HG02884 (cell line): ENCODE measurements around the gene PTPRJ.

ENCODE experiments used
- ATAC-seq: cut with Tn5 transposase; IDR thresholded peaks from one replicate; pipeline ENCODE4 v1.9.1; 2021; ENCODE audit warnings: mild to moderate bottlenecking, moderate library complexity; ENCODE audit not compliant: unreplicated experiment

The PTPRJ gene

GRCh38 chr11:48141475-48142122 is 161.2 kb downstream of the PTPRJ start:
- no peak for ATAC-seq

GRCh38 chr11:48142889-48143288 is 162.5 kb downstream of the PTPRJ start:
- ATAC-seq: no peak

DNA sequence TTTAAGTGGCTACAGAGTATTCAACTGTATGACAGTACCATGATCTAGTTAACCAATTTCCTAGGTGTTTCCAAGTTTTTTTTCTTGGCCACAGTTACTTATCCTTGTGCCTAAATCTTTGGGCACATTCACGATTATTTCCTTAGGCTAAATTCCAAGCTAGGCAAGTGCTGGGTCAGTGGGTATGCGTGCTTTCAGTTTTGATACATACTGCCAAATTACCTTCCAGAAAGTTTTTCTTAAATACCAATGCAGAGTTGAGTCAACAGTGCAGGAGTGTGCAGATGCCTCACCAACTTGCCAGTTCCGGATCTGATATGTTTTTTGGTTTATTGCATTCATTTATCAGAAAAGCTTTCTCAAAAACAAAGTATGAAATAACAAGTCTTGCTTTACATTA is 168.4 kb downstream of the PTPRJ start:
- no peak for ATAC-seq

- no peak for ATAC-seq
These were observed 169.9 kb downstream of the PTPRJ start for GRCh38 chr11:48150213-48150612.

- ATAC-seq: no peak
These were observed 173.8 kb downstream of the PTPRJ start for GRCh38 chr11:48154151-48154550.

DNA sequence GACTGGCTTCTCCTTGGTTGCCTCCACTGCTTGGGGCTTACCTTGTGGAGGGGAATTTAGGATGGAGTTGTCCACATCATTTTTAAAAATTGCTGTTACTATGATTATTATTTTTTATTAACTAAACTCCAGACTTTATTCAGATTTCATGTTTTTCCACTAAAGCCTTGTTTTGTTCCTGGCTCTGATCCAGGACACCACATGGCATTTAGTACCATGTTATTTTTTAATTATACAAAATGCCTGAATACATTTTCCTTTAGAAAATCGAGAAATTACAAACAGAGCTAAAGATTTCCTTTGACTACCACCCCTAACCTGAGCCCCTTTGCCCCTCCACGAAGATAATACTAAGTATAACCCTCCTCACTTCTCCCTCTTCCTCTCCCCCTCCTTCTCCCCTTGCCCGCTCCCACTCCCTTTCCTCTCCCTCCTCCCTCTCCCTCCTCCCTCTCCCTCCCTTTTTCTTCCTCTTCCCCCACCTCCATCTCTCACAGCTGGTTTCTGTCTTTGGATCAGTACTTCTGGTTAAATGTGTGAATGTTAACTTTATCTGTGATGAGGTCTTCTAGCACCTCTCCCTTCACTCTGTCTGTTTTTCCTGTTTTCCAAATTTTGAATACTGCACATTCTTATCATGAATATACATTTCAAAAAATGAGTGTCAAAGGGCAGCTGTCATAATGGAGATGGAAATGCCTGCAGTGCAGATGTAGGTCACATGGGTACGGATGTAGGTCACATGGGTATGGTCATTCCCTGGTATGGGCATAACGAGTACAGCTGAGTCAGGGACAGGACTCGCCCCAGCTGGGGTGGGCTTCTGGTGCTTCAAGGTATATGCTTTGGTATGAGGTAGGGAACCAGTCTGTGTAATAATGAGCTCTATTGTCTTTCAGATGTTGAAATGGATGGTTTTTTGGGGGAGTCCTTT is 181.9 kb downstream of the PTPRJ start:
- ATAC-seq: no peak

GRCh38 chr11:48162885-48163268 is 182.5 kb downstream of the PTPRJ start:
- no peak for ATAC-seq

DNA sequence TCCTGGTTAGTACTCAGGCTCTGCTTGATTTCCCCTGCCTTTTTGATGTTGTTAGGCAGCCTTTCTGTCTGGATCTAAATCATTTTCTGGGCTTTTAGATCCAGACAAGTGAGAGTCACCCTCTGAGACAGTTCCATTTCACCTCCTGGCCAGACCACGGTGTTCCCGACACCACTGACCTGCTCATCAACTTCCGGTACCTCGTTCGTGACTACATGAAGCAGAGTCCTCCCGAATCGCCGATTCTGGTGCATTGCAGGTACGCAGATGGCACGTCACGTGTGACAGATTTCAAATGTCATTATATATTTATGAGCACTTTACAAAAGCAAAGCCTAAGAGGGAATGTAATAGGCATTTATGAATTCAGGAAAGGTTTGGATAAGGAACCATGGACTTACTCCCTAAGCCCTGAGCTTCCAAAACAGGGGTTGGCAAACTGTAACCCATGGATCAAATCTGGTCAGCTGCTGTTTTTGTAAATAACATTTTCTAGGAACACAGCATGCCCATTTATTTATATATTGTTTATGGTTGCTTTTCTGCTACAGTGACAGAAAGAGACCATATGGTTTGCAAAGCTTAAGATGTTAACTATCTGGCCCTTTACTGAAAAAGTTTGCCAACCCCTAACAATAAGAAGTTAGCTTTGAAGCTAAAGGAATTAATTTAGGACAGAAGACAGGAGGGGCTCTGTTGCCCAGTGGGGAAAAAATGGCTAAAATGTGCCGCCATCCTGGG is 183.2 kb downstream of the PTPRJ start:
- no peak for ATAC-seq

- no peak for ATAC-seq
These were observed 184.5 kb downstream of the PTPRJ start for GRCh38 chr11:48164836-48165235.

GRCh38 chr11:48165426-48165825 is 185.1 kb downstream of the PTPRJ start:
- no peak for ATAC-seq

DNA sequence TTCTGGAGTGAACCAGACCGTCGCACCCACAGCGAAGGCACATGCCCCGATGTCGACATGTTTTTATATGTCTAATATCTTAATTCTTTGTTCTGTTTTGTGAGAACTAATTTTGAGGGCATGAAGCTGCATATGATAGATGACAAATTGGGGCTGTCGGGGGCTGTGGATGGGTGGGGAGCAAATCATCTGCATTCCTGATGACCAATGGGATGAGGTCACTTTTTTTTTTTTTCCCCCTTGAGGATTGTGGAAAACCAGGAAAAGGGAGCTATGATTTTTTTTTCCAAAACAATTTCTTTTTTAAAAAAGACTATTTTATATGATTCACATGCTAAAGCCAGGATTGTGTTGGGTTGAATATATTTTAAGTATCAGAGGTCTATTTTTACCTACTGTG is 187.0 kb downstream of the PTPRJ start:
- ATAC-seq: no peak

DNA sequence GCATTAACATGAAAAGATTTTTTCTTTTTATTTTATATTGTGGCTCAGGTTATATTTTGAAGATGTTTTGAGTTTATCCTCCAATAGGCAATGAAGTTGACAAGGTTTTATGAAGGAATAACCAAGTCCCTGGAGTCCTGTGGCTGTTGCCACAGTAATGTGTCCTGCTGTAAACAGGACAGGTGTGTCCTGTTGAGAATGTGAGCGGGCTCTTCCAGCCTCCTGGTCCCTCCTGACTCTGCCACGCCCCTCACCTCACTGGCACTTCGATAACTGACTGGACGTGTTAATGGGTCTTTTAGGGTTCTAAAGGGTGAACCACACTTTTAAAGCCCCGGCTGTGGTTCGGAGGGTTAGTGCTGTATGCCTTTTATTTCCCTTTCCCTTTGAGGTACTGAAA is 188.5 kb downstream of the PTPRJ start:
- no peak for ATAC-seq

DNA sequence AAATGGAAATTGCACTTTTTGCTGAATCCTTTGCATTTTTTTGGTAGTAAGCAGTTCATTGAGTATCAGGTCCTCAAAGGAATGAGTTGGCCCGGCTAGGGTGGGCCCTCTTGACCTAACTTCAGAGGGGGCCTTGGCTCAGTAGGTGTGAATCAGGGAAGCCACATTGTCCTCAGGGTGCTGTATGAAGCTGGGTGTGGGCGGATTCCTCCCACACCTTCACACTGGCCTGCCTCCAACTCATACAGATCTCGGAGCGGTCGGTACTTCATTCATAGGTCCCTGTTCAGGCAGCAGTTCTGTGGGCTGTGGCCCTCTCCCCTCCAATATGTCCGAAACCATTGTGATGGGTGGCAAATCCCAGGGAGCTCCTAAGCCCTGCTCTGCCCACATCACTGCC is 188.9 kb downstream of the PTPRJ start:
- no peak for ATAC-seq

GRCh38 chr11:48169717-48170116 is 189.4 kb downstream of the PTPRJ start:
- ATAC-seq: no peak

GRCh38 chr11:48170241-48171233 is 190.2 kb downstream of the PTPRJ start:
- no peak for ATAC-seq

DNA sequence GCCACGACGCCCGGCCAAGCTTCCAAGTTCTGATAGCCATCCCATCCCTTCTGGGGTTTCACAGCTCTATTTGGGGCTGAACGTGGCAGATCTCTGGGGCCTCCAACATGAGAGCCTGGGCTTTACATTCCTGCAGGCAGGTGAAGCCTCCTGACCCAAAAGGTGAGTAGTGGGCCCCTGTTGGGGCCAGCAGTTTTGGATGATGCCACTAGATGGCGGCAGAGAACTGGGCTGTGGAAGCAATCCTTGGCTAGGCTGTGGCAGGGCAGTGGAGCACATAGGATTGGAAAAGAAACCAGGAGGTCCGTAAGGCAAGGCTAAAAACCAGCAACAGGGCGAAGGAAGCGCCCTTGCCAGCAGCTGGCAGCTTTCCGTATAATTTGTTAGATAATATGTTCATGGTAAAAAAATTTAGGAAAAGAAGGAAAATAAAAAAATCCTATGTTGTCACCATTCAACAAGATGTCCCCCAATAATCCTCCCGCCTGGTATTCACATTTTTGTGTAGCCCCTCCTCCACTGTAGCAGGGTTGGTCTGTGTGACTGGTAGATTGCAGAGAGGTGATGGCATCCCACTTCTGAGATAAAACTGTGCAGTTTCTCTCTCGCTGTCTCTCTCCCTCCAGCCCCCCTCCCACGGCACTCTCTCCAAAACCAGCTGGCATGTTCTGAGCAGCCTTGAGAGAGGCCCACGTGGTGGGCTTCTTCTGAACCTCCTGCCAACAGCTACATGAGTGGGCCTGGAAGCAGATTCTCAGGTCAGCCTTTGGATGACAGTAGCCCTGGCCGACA is 192.7 kb downstream of the PTPRJ start:
- ATAC-seq: peak; percentile 75

GRCh38 chr11:48177661-48178060 is 197.3 kb downstream of the PTPRJ start:
- no peak for ATAC-seq

- ATAC-seq: no peak
These were observed 200.3 kb downstream of the PTPRJ start for GRCh38 chr11:48180627-48181026.

DNA sequence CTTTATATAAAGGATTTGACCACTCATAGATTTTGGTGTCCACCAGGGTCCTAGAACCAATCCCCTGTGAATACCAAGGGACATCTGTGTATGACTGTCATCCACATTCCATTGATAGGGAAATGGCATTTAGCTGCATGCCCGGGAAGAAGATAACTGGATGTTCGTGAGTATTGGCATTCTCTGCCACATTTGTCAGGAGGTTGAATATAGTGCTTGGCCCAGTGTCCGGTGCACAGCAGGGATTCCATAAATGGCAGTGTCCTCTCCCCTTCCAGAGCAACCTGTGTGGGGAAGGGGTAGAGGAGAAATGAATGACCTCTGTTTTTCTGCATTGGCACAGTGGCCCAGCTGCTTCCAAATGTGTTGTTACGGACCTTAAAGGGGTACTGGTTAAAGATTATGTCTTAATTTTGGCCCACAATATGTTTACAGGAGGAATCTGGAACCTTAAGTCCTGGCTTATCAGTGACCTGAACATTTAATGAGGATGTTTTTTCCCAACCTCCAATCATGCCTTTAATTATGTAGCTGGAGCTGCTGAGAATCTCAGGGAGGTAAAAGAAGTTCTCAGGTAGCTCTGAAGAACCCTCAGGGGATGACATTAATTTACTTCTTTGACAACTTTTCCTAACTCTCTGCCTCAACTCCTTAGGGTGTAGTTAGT is 202.6 kb downstream of the PTPRJ start:
- ATAC-seq: no peak
